ENCODE results near the gene FIBIN.

- TF ChIP-seq CTCF (IDR thresholded peaks at IDR 0.05; ENCODE audit: borderline replicate concordance, extremely low read depth, low read length, poor library complexity, severe bottlenecking) (no peak), EZH2 (IDR thresholded peaks at IDR 0.05; ENCODE audit: borderline replicate concordance, low read depth, low read length, severe bottlenecking) (no peak)
Observed at GRCh38 chr11:26997378-26997777, 3.5 kb downstream of the FIBIN start.
